ENCODE measurements around the gene VHLL.
A peak's percentile ranks its signal among the peaks of the same experiment; 100 is the strongest.

Gene VHLL

GRCh38 chr1:156295391-156295947, 3.6 kb downstream of the VHLL start, which contains the start of gene GLMP:
Gene GLMP (minus strand): TSS chr1:156295679. CDS start chr1:156295645, 34 bp downstream.
- DNase-seq = peak; percentile 32
- H3K9me3 Mint-ChIP-seq = no peaks in the 10 kb centered on the region

GRCh38 chr1:156293895-156294294, 5.2 kb downstream of the VHLL start:
- no peak for DNase-seq
- Mint-ChIP-seq H3K27ac (no peak overlapping the region), H3K9me3 (no peaks in the 10 kb centered on the region), H3K27me3 (ENCODE audit: low read depth, poor library complexity) (peaks cover 9% of the 10 kb centered on the region), H3K4me3 (no peak overlapping the region), H3K4me1 (peaks cover 28% of the 10 kb centered on the region), H3K36me3 (ENCODE audit: low read depth) (peaks cover 10% of the 10 kb centered on the region)
- TF ChIP-seq CTCF (IDR thresholded peaks at IDR 0.05) = no peak

More at GRCh38 chr1:156295391-156295947, 3.6 kb downstream of the VHLL start, which contains the start of gene GLMP:
- Mint-ChIP-seq H3K4me3 (peak within 1 kb of the TSS; percentile 89), H3K36me3 (ENCODE audit: low read depth) (no peaks in the 10 kb centered on the region), H3K27me3 (ENCODE audit: low read depth, poor library complexity) (peaks cover 15% of the 10 kb centered on the region), H3K27ac (no peak within 1 kb of the TSS), H3K4me1 (peaks cover 28% of the 10 kb centered on the region)
- TF ChIP-seq CTCF (IDR thresholded peaks at IDR 0.05) = no peak

- H3K9me3 Mint-ChIP-seq = no peaks in the 10 kb centered on the region
- H3K4me1 Mint-ChIP-seq = peaks cover 28% of the 10 kb centered on the region
- H3K27ac Mint-ChIP-seq = peak overlapping the region; percentile 95
- H3K36me3 Mint-ChIP-seq (ENCODE audit: low read depth) = peaks cover 15% of the 10 kb centered on the region
- DNase-seq = no peak
- TF ChIP-seq CTCF (IDR thresholded peaks at IDR 0.05) = no peak
- H3K4me3 Mint-ChIP-seq = no peak overlapping the region
- H3K27me3 Mint-ChIP-seq (ENCODE audit: low read depth, poor library complexity) = peaks cover 2% of the 10 kb centered on the region
Observed at GRCh38 chr1:156293098-156293434, 6.0 kb downstream of the VHLL start.

GRCh38 chr1:156291226-156292061, 7.7 kb downstream of the VHLL start:
- Mint-ChIP-seq H3K36me3 (ENCODE audit: low read depth) (peaks cover 15% of the 10 kb centered on the region), H3K4me3 (peak overlapping the region; percentile 87), H3K27ac (peak overlapping the region; percentile 97), H3K4me1 (peaks cover 28% of the 10 kb centered on the region), H3K9me3 (no peaks in the 10 kb centered on the region), H3K27me3 (ENCODE audit: low read depth, poor library complexity) (no peaks in the 10 kb centered on the region)
- DNase-seq = peak; percentile 93
- no peak for TF ChIP-seq CTCF (IDR thresholded peaks at IDR 0.05)

- Mint-ChIP-seq H3K4me1 (peaks cover 22% of the 10 kb centered on the region), H3K4me3 (no peak overlapping the region), H3K27ac (no peak overlapping the region), H3K9me3 (no peaks in the 10 kb centered on the region), H3K27me3 (ENCODE audit: low read depth, poor library complexity) (no peaks in the 10 kb centered on the region), H3K36me3 (ENCODE audit: low read depth) (peaks cover 15% of the 10 kb centered on the region)
- TF ChIP-seq CTCF (IDR thresholded peaks at IDR 0.05) = no peak
- no peak for DNase-seq
Observed at GRCh38 chr1:156289857-156290256, 9.2 kb downstream of the VHLL start.

All from nephron progenitor cell (in vitro differentiated cells).